HG02938 (cell line): Measurements from ENCODE around the gene MVP.
"Not testable (repeated sequence)": the region's sequence is repeated elsewhere in the genome, so short reads cannot be mapped to it uniquely, and the experiment has no call there.

Experiments
- ATAC-seq: cut with Tn5 transposase; IDR thresholded peaks from one replicate; pipeline ENCODE4 v1.9.1; 2021; ENCODE audit warnings: mild to moderate bottlenecking, moderate library complexity; ENCODE audit not compliant: unreplicated experiment

The MVP gene

DNA sequence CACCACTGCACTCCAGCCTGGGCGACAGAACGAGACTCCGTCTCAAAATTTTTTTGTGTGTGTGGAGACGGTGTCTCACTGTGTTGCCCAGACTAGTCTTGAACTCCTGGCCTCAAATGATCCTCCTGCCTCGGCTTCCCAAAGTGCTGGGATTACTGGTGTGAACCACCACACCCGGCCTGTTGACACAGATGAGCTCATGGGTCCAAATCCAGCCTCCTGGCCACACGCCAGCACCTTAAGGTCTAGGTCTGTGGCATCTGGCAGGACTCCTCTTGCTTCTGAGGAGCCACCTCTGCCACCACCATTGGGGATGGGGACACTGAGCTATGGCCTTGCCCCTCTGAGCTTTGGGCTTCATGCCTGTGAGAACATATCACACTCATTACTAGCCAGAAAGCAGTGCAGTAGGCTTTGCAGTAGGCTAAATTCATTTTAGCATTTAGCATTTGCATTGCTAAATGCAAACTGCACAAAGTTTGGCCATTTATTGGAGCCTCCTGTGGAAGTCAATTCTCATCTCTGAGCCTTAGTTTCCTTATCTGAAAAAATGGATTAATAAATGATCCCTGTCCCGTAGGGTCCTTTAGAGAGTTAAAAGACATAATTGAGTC lies 48.2 kb downstream of the MVP start:
- ATAC-seq = no peak

DNA sequence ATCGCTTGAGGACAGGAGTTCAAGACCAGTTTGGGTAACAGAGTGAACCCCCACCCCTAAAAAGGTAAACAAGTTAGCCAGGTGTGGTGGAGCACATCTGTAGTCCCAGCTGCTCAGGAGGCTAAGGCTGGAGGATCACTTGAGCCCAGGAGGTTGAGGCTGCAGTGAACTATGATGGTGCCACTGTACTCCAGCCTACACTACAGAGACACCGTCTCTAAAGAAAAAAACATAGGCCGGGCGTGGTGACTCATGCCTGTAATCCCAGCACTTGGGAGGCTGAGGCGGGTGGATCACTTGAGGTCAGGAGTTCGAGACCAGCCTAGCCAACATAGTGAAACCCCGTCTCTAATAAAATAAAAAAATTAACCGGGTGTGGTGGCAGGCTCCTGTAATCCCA lies 48.8 kb downstream of the MVP start:
- not testable (repeated sequence) for ATAC-seq

DNA sequence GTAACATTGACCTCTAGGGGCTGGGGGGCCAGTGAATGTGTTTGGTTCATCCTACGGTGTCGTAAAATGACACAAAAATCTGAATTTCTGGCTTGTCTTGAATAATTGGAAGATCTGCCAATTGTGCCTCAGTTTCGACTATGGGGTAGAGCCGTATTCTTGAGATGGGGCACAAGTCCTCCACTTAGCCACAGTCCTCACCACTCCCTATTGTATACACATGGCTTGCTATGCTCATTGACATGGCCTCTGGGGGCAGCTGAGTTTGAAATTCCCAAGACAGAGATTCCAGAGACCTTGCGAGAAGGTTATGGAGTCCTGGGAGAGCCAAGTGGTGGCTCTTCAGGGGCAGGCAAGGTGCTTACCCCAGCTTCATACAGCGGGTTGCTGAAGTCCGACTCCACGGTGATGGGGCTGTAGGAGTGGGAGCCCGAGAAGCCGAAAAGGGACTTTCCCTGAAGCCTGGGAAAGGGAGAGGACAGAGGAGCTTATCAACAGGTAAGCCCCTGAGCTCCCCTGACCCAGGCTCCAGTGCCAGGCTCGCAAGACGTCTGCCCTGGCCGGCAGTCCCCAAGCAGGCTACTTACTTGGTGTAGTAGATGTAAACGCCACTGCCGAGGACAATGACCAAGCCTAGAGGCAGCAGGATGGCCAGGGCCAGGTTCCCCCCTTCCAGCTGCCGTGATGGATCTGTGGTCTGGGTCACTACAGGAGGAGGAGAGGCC lies 51.7 kb downstream of the MVP start:
- ATAC-seq = no peak

DNA sequence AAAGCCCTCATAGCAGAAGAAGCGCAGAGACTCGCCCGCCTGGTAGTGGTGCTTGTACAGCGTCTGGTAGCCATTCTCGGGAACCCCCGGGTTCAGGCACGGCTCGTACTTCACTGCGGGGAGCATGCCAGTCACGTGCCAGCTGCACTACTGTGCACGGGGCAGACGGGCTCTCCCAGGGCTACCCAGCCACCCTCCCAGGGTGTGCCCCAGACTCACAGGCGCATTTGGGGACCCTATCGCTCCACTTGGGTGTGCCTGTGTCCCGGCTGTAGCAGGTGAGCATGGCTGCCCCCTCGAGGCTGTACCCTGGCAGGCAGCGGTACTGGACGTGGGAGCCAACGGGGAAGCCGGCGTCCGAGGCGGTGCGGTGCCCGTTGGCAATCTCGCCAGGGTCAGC lies 53.1 kb downstream of the MVP start:
- no peak for ATAC-seq

DNA sequence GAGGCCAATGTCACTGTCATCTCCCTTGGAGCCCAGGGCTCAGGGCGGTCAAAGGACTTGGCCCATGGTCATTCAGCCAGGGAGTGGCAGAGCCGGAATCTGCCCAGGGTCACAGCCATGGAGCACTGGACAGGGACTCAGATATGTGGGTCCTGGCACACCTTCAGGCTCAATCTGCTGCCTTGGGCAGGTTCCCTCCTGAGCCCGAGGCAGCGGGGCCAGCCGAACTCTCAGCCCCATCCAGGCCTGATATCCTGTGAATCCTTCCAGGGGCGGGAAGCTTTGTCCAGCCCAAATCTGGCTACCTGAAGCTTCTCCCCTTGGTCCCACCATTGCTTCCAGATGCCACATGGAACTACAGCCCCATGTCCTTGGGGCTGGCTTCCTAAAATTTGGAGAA lies 54.9 kb downstream of the MVP start:
- no peak for ATAC-seq

DNA sequence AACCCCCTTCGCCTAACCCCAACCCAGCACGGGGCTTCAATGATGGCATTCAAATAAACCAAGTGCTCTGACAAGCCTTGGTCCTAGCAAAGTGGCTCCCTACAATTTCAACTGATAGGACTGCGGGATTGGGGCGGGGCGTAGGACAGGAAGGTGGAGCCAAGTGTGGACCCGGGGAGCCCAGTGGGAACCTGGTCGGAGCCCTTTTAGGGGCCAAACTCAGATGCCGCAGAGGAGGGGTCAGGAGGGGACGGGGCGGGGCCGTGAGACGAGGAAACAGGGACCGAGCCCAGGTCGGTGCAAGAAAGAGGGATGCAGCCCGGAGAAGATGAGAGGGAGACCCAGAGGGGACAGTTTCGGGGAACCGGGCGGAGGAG lies 55.9 kb downstream of the MVP start:
- no peak for ATAC-seq

DNA sequence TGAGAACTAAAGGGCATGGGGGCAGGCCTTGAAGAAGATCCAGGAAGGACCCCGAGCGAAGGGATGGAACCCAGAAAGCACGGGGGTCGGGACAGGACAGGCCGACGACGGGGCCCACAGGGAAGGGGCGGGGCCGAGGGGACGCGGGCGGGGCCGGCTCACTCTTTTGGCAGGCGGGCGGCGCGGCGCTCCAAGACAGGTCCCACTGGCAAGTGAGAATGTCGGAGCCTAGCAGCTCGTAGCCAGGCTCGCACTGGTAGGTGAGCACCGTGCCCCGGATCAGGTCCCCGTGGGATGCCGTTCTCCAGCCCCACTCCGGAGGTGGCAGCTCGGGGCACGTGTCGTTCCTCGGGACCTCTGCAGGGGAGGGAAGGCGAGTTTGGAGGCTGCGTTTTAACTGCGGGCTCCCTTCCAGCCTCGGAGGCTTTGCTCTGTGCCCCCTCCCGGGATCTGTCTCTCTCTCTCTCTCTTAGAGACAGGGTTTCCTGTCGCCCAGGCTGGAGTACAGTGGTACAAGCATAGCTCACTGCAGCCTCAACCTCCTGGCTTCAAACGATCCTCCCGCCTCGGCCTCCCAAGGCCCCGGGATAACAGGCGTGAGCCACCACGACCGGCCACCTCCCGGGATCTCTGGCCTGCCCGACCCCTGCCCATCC lies 56.5 kb downstream of the MVP start:
- ATAC-seq = no peak

DNA sequence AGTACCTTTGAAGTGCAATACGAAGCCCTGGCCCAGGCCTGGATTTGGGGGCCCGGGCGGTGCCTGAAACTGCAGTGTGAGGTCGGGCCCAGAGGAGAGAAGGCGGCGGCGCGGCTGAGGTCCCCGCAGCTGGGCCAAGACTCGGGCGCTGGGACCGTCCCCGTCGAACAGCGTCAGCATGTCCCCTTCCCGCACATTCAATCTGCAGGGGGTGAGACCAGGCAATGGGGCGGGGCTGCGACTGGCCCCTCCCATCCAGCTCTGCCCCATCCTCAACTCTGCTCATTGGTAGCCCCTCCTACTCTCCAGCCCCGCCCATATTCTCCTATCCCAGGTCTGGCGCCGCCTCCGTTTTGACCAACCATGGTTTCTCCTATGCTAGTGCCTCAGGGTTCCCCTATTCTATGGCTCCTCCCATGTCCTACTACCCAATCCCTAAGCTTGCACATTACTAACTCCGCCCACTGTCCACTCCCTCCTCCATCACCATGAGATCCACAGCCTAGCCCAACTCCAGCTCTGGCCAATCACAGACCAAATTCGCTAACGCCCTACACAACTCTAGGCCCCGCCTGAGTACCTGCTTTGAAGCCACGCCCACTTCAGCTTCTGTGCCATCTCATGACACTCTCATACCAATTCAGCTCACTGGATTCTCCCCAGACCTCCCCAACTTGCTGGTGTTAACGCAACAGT lies 57.2 kb downstream of the MVP start:
- ATAC-seq = no peak

DNA sequence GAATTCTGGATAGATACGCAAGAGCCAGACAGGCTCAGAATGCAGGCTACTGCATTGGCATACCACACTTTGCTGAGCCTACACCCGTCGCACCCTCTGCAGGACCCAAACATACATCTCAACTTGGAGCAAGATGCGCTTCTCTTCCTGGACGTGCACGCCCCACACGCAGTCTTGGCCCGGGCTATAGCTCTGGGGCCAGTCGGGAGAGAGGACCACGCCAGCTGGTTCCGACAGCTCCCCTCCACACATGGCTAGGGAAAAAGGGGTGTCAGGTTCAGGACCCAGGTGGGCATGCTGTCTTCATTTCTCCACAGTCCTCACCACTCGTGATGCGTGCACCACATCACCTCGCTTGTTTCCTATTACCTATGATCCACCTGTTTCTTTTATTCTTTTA lies 57.9 kb downstream of the MVP start:
- ATAC-seq = no peak

DNA sequence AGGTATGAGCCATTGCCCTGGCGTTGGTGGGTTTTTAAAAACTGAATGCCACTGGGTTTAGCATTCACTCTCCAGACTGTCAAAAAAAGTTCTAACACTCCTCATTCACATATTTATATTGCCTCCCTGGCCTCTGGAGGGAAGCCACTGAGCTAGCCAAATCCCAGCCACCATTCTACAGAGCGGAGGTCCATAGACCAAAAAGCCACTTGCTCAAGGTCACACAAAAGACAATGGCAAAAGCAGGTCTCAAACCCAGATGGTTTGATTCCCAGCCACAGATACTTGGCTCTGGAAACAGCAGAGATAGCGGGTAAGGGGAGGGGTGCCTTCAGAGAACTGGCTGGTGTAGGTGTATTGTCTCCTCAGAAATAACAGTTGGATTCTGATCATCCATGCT lies 60.8 kb downstream of the MVP start:
- ATAC-seq = no peak

DNA sequence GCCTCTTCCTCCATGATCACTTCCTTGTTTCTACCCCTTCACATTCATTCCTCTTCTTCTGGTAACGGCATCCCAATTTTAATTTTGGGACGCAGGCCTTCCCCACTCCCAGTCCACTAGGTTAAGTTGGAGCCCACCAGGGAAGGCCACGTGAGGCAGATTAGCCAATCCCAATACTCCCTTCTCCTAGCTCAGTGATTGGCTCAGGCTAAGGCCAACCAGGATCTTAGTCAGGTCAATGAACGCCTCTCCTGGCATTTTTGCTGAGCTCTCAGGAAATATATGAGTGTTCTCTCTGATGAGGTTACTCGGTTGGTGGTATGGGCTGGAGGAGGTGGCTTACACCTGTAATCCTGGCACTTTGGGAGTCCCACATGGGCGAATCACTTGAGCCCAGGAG lies 63.7 kb downstream of the MVP start:
- no peak for ATAC-seq

DNA sequence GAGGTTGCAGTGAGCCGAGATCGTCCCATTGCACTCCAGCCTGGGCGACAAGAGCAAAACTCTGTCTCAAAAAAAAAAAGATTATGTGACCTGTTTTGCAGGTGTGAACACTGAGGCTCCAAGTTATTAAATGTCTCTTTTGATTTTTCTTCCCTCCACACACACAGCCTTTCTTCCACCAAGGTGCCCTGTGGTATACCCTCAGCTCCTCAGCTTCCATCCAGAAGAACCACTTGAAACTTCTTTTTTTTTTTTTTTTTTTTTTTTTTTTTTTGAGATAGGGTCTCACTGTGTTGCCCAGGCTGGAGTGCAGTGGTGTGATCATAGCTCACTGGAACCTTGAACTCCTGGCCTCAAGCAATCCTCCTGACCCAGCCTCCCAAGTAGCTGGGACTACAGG lies 69.1 kb downstream of the MVP start:
- ATAC-seq = not testable (repeated sequence)

DNA sequence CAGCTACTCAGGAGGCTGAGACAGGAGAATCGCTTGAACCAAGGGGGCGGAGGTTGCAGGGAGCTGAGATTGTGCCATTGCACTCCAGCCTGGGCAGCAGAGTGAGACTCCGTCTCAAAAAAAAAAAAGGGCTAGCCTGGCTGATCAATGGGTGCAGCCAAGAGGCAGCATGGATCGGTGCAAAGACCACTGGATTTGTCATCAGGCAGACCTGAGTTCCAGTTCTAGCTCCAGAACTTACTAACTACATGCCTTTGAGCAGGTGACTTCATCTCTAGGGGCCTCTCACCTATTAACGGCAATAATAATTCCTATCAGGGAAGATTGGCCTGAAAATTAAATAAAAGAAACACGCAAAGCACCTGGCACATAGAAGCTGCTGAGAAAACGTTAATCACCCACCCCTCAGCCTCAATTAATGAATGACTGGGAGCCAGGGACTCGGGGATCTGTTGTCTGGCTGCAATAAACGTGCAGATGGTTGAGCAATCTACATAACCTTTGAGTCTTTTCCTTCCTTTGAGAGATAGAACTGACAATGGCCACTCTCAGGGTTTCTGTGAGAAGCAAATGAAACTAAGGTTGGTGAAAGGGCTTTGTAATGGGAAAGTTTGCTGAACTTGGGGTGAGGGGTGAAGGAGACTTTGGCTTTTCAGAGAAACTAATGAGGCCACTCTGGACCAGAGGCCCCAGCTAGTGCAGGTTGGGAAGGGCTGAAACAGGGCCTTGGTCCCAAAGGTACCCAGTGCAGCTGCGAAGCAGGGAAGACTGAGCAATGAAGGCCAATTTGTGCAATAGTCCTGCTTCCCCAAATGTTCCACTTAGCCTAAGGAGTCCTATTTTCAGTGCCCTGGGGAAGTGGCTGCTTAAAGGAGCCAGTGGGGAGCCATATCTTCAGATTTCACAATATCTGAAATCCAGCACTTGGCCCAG lies 71.5 kb downstream of the MVP start:
- ATAC-seq = no peak

DNA sequence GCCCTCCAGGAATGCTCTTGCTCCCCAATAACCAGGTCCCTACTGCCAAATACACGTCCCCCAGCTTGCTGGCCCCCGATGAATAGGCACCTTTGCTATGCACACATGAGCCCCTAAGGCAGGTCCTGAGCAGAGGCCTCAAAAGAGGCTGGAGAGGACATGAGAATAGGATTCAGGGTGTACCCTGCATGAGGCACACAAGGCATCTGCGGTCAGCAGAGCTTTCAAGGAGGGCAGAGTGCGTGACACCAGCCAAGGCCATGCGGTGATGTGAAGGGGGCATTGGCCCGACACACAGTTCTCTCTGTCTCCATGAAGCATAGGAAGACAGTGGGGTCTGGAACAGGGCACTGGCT lies 72.2 kb downstream of the MVP start:
- no peak for ATAC-seq

DNA sequence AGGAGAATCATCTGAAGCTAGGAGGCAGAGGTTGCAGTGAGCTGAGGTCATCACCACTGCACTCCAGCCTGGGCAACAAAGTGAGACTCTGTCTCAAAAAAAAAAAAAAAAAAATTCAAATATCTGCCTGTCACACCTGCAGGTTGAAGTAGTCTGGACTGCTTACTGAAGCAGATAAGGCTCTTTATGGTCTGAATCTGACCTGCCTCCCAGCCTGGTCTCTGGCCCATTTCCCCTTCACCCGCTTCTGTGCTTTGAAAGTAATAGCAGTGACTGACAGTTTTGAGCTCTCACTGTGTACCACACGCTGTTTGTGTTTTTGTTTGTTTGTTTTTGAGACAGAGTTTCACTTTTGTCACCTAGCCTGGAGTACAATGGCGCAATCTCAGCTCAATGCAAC lies 73.3 kb downstream of the MVP start:
- ATAC-seq = no peak

DNA sequence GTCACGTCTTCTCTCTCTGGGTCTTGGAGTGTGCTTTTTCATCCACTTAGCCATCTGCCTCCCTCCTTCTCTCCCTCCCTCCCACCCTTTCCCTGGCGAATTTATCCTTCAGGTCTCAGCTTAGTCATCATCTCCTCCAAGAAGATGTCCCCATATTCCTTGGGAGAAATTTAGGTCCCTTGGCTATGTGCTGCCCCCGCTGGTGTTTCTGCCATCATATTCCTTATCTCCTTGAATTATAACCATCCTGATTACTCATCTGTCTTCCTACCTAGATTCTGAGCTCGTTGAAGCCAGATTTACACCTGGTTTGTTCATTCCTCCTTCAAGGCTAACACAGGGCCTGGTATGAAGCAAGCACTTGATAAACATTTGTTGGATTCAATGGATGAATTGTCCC lies 74.1 kb downstream of the MVP start:
- no peak for ATAC-seq

DNA sequence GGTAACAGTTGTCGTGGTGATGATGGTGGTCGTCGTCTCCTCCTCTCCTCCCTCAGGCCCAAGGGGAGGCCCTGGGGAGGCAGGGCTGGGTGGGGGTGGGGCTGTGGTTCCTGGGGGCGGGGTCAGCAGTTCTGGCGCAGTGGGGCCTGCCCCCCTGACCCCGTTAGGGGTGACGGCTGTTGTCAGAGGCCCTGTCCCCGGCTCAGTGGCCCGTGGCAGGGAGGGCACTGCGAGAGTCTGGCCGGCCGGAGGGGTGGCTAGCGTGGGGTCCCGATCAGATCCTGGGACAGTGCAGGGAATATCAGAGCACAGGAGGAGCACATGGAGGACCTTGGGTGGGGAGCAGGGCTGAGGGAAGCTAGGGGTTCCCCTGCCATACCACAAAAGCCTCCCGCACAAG lies 76.6 kb downstream of the MVP start:
- ATAC-seq = no peak

DNA sequence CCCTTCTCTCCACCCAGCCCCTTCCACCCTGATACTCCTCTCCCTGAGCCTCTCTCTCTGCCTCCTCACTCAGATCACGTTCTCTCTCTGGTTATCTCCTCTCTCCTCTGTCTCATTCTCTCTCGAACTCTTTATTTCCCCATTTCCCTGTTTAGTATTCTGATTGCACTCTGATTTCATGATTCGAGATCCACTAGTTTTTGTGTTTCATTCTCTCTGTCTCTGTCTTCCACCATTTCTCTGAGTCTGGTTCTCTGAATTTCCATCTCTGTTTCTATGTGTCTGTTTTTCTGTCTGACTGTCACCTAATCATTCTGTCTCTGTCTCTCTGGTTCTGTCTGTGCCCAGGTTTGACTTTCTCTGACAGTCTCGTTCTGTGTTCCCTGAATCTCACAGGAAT lies 77.1 kb downstream of the MVP start:
- no peak for ATAC-seq
